Activated CD8-positive, alpha-beta memory T cell treated with anti-CD3 and anti-CD28 coated beads, Interleukin-2, amount 50 U/mL, for 1 hour (primary cell): Measurements from ENCODE around the gene THOP1.

Experiments used
- DNase-seq: peaks from one replicate; pipeline ENCODE4 v3.0.0-alpha.2; 2020; ENCODE audit errors: extremely low read depth

Gene THOP1

GRCh38 chr19:2762783-2763496 lies 22.4 kb upstream of the THOP1 start:
- no peak for DNase-seq

- DNase-seq: no peak
Measured at GRCh38 chr19:2763687-2764086, 21.6 kb upstream of the THOP1 start.

- no peak for DNase-seq
Measured at GRCh38 chr19:2764945-2765344, 20.4 kb upstream of the THOP1 start.

DNA sequence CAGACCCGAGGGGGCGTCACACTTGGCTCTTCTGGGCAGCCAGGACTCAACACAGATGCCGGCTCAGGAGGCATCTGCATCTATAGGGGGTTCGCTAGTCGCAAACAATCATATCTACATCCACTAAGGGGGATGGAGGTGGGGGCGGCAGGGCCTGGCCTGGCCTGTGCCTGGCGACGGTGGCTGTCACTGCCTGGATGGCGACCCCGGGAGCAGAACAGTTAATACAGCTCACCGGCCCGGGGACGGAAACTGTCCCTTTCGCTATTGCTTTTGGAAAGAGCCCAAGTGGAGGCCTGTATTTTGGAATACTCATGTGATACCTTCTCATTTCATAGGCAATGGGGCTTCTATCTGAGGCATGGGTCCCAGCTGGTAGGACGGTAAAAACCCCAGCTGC lies 19.9 kb upstream of the THOP1 start:
- no peak for DNase-seq

GRCh38 chr19:2766594-2767372 lies 18.5 kb upstream of the THOP1 start:
- no peak for DNase-seq

GRCh38 chr19:2767688-2768087 lies 17.6 kb upstream of the THOP1 start:
- DNase-seq: no peak

DNA sequence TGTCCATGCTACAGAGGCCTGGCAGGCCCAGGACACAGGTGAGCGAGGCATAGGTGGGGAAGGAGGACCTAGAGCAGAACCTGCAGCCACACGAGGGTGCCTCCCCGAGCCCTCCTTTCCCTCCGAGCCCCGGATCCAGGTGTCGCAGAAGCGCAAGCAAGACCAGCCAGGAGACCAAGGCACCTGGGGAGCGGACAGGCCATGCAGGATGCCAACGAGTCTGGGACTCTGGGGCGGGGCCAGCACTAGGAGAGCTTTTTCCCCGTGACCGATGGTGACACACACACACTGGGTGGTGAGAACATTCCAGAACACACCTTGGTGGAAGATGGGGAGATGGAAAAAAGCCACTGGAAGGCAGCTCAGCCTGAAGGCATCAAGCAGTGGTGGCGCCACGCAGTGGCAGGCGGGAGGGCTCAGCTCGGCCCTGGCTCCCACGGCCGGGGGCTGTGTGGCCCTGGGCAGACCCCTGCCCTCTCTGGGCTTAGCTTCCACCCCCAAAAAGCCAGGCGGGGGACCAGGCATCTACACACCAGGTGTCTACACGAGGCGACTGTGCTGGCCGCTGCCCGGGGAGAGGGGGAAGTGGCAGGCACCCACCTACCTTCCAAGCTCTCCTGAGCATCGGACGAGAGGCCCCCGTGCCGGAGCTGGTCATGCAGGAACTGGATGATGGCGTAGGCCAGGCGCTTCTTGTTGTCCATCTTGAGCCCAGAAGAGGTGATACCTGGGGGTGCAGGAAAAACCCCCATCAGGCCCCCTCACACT lies 16.8 kb upstream of the THOP1 start:
- DNase-seq: no peak

DNA sequence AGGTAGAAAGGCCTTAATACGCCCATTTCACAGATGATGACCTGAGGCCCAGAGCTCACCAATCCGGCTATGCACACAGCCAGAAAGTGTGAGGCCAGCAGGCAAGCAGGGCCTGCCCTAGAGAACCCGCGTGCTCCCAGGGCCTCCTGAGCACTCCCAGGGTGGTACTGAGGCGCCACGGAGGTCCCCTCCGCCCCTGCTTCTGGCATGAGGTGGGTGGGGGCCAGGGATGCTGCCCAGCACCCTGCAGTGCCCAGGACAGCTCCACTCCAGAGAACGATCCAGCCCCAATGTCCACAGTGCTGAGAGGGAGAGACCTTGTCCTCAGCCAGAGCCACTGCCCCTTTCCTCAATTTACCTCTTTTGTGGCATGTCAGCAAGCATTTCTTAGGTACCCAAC lies 16.1 kb upstream of the THOP1 start:
- no peak for DNase-seq

DNA sequence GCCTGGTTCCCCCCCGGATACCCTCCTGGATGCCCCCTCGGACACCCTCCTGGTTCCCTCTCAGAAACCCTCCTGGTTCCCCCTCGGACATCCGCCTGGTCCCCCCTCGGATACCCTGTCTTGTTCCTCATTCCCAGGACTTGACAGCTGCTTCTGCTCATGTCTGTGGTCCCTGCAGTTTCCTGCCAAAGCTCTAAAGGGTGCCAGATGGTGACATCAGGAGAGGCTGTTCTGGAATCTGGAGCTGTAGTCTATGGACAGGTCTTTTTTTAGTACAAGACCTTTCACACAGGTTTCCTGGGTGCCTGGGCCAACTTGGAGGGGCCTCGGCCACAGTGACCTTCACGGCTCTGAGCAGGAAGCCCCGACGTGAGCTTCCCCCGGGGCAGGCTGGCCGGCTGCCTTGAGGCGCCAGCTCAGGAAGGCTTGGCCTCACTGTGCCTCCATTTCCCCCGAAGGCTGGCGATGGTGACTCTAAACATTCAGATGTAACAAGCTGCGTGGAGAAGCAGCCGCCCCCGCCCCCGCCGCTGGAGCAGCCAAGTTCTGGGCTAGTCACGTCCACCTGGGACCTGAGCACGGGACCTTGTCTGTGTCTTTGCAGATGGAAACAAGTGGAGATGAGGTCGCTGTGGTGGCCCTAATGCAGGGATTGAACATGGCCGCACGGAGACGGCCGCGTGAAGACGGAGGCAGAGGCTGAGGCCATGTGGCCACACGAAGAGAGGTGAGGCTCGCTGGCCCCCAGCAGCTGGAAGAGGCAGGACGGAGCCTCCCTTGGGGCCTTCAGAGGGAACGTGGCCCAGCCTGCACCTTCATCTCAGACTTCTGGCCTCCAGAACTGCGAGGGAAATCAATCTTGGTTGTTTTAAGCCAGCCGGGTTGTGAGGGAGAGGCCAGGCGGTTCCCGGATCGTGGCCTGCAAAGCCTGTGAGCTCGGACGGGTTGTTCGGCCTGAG lies 15.0 kb upstream of the THOP1 start:
- no peak for DNase-seq

- no peak for DNase-seq
Measured at GRCh38 chr19:2771786-2772674, 13.3 kb upstream of the THOP1 start.

DNA sequence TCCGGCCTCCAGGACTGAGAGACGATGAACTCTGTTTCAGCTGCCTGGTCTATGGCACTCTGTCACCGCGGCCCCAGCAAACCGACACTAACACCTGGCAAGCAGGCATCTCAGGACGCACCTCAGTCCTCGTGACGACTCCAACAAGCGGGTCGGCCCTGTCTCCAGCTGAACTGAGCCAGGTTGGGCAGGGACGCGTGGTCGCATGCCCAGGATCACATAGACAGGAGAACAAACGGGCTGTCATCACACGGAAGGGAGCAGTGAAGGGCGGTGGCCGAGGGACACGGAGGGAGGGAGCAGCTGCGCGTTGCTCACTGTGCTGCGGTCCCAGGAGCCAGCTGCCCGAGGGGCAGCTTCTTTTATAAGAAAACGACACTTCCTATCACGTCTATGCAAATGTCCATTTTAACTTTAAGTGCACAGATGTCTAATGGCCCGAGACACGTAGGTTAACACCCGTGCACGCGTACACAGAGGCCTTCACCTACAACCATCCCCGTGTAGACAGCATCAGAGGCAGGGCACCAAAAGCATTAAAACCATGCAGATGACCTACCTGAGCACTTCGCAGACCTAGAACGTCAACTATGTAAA lies 11.1 kb upstream of the THOP1 start:
- no peak for DNase-seq

- no peak for DNase-seq
Measured at GRCh38 chr19:2774953-2775555, 10.2 kb upstream of the THOP1 start.

DNA sequence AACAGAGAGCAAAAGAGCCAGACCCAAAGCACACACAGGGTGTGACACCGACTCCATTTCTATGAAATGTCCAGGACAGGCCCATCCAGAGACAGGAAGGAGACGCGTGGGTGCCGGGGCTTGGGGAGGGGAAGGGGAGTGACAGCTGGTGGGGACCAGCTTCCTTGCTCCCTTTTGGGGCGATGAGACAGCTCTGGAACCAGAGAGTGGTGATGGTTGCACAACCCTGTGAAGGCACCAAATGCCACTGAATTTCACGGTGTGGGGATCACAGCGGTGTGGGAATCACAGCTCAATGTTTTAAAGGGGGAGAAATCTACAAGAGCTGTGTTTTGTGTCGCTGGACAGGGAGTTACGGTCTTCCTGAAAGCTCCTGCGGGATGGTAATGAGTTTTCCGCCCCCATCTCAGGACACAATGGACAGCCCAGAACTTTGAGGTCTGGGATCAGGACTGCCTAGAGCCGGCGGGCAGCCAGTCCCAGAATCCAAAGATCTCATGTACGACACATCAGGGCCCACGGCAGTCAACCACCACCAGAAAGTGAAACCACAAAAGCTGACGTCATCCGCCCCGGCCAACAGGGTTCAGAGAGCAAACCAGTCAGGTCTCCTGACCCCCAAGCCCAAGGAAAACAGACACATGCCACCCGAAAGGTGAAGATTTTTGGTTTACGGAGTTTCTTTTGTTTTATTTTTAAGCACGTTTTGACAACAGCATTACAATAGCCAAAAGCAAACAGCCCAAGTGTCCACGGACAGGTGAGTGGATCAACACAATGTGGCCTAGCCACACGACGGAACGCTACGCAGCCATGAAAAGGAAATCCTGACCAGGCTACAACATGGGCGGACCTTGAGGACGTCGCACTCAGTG lies 9.5 kb upstream of the THOP1 start:
- peak; percentile 37 for DNase-seq

DNA sequence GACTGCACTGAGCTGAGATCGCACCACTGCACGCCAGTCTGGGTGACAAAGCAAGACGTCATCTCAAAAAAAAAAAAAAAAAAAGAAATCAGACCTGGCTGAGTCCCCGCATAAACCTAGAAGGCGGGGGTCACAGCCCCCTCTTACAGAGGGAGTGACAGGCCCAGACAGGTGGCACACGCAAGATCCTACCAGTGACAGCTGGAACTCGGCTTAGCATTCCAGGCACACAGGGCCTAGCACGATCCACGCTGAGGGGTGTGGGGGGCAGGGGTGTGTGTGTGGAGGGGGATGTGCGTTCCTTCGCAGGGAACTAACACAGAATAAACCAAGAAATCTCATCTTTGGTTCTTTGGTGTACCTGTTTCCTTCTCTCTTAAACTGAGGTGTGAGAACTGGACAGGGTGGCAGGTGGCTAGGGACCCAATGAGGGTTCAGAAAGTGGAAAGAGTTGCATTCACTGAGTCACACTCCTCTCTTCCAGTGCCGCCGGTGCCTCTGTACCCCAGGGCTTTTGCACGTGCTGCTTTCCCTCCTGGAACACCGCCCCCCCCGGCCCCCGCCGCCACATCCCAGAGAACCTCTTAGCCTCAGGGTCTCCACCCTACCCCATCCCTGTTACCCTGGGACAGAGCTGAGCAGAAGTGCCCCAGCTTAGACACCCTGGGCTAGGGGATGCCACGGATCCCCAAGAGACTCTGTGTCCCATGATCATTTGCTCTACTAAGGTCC lies 7.2 kb upstream of the THOP1 start:
- DNase-seq: no peak

GRCh38 chr19:2779121-2779740 lies 6.1 kb upstream of the THOP1 start:
- DNase-seq: no peak

- DNase-seq: no peak
Measured at GRCh38 chr19:2780284-2780683, 5.0 kb upstream of the THOP1 start.

- no peak for DNase-seq
Measured at GRCh38 chr19:2782329-2782935, 2.9 kb upstream of the THOP1 start.
